NCI-H345 treated with DMSO at 0.1 percent for 48 hours (cell line): Measurements from ENCODE around the gene RAB3C.
"Not testable (repeated sequence)": the region's sequence is repeated elsewhere in the genome, so short reads cannot be mapped to it uniquely, and the experiment has no call there.

Source experiments
- DNase-seq: peaks from one replicate; lab custom pipeline; 2025; ENCODE audit not compliant: unreplicated experiment; lab: John Stamatoyannopoulos, UW

Gene RAB3C, protein sequence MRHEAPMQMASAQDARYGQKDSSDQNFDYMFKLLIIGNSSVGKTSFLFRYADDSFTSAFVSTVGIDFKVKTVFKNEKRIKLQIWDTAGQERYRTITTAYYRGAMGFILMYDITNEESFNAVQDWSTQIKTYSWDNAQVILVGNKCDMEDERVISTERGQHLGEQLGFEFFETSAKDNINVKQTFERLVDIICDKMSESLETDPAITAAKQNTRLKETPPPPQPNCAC

DNA sequence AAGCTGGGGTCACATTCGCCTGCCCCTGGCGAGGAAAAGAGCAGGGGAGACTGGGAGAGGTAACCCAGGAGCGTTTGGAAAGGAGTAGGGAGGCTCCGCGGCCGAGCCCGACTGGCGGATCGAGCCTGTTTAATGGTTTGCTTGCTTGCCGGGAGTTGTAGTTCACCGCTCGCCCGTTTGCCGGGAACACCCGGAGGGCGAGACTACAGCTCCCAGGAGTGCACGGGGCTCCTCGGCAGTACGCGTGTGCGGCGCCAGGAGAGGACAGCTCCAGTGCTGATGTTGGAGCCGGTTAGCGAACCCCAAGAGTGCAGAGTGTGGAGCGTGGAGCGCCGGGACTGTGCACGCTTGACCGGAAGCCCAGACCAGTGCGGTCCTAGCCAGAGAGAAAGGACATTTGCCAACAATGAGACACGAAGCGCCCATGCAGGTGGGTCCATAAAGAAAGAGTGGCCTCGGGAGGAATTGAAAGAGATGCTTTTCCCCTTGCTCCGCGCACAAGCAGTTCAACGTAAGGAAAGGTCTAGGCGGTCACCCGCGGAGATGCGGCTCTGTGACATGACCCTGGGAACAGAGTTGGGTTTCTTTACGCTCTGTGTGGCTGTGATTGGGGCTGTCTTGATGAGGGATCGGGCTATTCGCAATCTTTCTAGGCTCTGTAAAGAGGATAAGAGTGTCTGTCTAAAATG is at the start of gene RAB3C:
TSS of gene RAB3C (plus strand) at position 273 of the 689 bp plus-strand sequence. CDS start at position 407, 134 bp downstream.
- DNase-seq, result peak; percentile 90

DNA sequence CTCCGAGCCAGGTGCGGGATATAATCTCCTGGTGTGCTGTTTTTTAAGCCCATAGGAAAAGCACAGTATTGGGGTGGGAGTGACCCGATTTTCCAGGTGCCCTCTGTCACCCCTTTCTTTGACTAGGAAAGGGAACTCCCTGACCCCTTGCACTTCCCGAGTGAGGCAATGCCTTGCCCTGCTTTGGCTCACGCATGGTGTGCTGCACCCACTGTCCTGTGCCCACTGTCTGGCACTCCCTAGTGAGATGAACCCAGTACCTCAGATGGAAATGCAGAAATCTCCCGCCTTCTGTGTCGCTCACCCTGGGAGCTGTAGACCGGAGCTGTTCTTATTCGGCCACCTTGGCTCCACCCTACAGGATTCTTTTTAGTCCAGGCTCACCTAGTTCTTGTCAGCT is 40.9 kb upstream of the RAB3C start:
- DNase-seq, result not testable (repeated sequence)

DNA sequence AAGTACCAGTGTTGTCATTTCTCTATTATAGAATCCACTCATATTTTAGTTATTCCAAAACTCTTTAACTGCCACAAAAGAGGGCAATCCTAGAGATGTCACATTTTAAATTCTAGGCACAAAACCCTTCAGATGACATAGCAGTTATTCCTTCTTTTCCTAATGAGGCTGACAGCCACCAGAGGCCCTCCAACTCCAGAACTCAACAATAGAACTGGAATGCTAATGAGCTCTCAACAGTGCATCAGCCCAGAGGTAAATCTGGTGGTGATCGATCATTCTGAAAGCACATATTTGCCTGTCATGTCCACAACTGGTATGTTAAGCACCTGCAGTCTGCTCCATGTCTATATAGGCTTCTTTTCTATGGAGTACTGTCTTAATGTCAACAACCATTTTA is 40.2 kb upstream of the RAB3C start:
- peak; percentile 19 for DNase-seq

DNA sequence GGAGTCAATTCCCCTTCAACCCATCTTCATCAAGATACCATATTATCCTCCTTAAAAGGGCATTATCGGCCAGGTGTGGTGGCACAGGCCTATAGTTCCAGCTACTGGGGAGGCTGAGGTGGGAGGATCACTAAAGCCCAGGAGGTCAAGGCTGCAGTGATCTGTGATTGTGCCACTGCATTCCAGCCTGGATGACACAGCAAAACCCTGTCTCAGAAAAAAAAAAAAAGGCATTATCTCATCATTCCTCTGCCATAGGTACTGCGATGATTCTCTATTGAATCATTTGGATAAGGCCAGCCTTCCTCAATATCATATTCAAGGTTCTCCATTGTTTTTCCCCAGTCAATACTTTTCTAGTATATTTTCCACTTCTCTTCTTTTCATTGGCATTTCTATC is 39.2 kb upstream of the RAB3C start:
- no peak for DNase-seq

DNA sequence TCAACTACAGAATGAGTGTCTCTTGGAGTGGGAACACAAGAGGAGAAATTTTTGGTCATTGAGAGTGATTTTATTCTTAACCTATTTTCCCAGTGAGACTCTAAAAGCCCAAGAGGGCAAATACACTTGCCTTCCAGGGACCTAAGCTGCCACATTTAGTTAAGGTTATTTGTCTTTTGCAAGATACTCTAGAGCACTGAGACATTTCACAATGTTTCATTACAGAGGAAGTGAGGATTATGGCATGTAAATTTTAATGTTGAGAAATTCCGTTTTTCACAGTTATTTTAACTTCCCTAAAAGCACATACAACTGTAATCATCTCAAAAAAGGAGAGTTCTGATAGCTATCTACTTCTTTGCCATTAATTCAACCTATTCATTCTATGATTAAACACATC is 38.7 kb upstream of the RAB3C start:
- DNase-seq, result no peak

DNA sequence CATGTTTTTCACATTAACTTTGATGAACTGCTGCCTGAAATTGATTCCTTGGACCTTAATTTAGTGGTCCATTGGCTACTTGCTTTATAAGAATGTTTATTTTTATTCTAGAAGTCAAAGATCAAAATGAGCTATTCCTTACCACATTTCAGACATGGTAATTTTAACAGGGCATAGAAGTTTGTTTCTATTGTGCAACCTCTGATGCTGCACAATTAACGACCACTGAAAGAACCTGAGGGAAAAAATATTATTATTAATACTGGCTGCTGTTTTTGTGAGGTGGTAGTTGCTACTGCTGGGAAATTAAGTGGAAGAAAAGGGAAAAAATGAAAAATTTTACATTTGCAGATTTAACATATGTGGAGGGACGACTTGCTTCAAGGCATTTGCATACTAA is 37.9 kb upstream of the RAB3C start:
- DNase-seq, result no peak

DNA sequence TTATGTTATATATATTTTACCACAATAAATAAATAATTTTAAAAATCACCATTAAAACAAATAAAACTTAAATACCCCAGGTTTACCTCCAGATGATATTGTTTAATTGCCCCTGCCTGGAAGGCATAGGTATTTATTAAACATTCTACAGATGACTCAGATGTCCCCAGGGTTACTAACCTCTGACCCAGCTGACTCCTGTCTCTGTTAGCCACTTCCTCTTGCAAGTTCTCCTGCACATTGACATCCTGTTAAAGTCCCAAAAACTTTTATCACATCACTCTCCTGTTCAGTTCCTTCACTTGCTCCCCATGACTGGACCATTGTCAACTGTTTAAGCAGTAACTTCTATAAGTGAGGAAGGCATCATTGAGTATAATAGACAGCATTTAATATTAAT is 37.0 kb upstream of the RAB3C start:
- DNase-seq, result no peak

DNA sequence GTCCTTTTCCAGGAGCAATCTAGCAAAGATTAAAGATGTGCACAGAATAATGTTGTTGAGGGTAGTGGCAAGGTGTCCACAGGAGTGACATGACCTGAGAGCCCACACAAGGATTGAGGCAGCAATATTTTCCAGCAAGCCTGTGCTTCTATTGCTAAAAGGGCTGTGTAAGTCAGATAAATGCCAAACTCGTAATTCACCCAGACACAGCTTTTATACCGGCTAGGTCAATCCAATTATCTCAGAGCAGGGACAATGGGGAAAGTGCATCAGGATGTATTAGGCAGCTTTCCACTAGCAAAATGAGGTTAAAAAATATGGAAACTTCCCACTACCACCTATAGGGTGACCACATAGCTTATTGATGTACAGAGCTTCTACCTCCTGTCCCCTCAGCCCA is 34.8 kb upstream of the RAB3C start:
- DNase-seq, result no peak

DNA sequence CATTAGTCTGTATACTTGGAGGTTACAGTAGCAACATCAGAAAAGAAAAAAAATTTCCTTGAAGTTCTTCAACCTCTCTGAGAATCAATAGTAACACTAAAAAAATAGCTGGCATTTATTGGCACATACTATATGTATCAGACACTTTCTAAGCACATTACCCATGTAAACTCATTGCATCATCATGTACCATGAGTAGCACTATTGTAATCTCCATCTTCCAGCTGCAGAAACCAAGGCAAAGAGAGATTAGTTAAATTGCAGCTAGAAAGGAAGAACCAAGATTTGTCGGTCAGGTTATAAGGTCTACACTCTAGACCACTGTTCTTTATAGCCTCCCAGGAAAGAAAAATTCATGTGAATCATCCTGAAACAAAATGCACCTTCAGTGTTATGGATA is 31.4 kb upstream of the RAB3C start:
- no peak for DNase-seq

DNA sequence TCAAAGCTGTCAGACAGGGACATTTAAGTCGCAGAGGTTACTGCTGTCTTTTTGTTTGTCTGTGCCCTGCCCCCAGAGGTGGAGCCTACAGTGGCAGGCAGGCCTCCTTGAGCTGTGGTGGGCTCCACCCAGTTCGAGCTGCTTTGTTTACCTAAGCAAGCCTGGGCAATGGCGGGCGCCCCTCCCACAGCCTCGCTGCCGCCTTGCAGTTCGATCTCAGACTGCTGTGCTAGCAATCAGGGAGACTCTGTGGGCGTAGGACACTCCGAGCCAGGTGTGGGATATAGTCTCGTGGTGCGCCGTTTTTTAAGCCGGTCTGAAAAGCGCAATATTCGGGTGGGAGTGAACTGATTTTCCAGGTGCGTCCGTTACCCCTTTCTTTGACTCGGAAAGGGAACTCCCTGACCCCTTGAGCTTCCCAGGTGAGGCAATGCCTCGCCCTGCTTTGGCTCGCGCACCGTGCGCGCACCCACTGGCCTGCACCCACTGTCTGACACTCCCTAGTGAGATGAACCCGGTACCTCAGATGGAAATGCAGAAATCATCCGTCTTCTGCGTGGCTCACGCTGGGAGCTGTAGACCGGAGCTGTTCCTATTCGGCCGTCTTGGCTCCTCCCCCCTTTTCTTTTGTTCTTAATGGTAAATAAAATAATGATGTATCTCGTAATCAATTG is 25.1 kb upstream of the RAB3C start:
- not testable (repeated sequence) for DNase-seq

DNA sequence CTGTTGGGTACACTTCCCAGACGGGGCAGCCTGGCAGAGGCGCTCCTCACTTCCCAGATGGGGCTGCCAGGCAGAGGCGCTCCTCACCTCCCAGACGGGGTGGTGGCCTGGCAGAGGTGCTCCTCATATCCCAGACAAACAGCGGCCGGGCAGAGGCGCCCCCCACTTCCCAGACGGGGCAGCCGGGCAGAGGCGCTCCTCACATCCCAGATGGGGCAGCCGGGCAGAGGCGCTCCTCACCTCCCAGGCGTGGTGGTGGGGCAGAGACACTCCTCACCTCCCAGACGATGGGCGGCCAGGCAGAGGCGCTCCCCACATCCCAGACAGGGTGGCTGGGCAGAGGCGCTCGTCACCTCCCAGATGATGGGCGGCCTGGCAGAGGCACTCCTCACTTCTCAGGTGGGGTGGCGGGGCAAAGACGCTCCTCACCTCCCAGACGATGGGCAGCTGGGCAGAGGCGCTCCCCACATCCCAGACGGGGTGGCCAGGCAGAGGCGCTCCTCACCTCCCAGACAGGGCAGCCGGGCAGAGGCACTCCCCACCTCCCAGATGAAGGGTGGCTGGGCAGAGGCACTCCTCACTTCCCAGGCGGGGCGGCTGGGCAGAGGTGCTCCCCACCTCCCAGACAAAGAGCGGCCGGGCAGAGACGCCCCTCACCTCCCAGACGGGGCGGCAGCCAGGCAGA is 19.7 kb upstream of the RAB3C start:
- not testable (repeated sequence) for DNase-seq

DNA sequence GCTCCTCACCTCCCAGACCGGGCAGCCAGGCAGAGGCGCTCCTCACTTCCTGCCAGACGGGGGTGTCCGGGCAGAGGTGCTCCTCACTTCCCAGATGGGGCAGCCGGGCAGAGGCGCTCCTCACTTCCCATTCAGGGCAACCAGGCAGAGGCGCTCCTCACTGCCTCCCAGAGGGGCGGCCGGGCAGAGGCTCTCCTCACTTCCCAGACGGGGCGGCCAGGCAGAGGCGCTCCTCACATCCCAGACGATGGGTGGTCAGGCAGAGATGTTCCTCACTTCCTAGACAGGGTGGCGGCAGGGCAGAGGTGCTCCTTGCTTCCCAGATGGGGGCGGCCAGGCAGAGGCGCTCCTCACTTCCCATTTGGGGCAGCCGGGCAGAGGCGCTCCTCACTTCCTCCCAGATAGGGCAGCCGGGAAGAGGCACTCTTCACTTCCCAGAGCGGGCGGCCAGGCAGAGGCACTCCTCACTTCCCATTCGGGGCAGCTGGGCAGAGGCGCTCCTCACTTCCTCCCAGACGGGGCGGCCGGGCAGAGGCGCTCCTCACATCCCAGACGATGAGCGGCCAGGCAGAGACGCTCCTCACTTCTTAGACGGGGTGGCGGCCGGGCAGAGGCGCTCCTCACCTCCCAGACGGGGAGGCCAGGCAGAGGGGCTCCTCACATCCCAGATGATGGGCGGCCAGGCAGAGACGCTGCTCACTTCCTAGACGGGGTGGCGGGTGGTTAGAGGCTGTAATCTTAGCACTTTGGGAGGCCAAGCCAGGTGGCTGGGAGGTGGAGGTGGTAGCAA is 18.6 kb upstream of the RAB3C start:
- DNase-seq, result not testable (repeated sequence)

DNA sequence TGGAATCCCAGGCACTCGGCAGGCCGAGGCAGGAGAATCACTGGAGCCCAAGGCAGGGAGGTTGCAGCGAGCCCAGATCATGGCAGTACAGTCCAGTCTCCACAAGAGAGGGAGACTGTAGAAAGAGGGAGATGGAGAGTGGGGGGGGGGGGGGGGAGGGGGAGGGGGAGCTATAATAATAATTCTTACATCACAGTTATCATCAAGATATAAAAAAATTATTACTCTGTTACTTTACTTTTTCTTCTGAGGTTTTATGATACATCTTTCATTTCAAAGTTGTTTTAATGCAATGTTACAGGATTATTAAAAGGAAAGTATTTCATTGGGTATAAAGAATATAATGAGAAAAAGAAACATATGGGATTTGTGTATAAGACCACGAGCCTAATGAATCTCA is 17.8 kb upstream of the RAB3C start:
- DNase-seq, result no peak

DNA sequence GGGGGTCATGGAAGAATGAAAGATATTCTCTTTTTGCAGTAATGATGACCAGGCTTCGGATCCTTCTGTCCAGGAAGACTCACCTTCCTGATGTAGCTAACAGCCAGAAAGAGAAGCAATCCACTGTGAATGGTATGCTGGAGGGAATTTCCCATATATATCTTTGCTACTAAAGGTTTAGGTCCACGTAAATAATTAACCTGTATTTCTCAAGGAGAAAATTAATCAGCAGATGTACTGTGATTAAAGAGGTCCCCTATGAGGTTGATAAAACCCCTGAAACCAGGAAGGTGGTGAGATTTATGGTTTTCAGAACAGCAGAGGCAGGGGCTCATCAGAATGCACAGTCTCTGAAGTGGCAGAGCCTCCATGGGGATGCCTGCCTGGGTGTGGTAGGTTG is 11.4 kb upstream of the RAB3C start:
- no peak for DNase-seq

DNA sequence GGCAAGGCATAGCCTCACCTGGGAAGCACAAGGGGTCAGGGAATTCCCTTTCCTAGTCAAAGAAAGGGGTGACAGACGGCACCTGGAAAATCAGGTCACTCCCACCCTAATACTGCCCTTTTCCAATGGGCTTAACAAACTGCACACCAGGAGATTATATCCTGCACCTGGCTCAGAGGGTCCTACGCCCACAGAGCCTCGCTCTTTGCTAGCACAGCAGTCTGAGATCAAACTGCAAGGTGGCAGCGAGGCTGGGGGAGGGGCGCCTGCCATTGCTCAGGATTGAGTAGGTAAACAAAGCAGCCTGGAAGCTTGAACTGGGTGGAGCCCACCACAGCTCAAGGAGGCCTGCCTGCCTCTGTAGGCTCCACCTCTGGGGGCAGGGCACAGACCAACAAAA is 9.9 kb upstream of the RAB3C start:
- DNase-seq, result not testable (repeated sequence)

DNA sequence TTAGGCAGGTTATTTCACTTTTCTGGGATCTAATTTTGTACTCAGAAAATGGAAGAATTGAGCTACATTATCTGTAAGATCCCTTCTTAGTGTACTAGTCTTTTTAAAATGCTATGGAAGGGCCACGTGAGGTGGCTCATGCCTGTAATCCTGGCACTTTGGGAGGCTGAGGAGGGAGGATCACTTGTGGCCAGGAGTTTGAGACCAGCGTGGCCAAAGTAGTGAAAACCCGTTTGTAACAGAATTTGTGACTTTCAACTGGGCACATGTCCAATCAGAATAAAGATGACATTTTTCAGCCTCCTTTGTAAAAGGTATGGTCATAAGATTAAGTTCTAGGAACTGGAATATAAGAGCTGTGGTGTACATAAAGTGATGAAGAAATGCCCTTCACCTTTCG is 3.1 kb upstream of the RAB3C start:
- no peak for DNase-seq

DNA sequence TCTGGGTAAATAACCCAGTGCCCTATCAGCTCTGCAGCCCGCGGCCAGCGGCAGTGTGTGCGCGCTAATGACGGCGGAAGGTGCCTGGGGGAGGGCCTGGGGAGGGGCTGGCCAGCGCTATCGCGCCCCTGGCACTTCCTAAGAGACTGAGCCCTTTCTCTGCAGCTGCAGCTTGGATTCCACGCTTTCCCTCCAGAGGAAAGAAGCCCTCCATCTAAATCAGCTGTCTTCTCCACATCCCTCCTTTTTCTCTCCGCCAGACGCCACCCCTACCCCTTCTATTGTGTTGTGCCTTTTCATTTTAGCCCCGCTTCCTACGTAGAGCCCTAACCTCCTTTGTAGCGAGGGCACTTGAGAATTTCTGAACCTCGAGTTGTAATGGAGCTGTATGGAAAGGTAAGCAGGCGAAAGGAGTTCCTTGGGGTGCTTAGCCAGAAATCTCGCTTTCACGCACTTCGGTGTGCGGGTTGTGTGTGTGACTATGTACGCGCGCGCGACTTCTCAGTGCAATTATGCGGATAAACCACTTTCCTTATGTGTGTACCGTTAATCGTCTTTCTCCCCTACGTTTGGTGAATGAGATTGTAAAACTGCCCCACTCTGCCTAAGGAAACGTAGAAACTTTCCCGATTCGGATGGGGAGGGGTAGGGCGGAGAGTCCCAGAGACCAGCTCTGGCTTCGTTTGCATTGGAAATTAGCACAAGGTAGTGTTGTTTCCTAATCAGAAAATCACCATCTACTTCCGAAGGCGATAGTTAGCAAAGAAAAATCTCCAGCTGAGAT is 664 bp upstream of the RAB3C start:
- peak; percentile 32 for DNase-seq

DNA sequence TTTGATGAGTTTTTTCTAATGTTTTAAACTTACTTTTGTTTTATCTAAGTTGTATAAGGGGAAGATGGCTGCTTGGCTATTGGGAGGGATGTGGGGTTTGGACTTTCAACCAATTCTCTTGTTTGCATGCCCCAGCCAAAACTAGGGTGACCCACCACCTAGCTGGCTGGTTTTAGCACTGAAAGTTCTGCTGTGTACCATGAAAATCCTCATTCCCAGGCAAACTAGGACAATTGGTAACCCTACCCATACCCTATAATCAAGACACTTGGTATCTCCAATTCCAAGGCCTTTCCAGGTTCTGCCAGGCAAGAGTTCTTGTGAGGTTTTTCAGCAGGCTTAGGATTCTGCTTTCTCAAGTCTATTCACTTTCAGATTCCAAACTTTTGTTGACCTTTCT is 13.1 kb downstream of the RAB3C start:
- DNase-seq, result no peak

DNA sequence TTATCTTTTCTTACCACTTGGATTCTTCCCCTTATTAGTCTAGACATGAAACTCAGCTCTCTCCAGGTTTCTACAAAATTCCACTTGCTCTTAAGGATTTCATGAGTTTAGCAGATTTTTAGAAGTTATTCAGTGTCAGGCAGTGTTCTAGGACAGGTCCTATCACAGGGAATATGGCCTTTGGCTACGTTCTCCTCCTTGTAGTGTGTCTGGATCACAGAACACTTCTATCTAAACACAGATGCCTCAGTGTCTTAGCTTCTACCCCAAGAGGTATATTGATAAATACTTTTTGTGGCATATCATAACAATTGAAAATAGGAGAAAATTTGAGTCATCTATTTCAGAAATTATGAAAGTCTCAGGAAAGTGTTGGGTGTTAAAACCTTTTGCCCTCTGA is 15.6 kb downstream of the RAB3C start:
- no peak for DNase-seq

DNA sequence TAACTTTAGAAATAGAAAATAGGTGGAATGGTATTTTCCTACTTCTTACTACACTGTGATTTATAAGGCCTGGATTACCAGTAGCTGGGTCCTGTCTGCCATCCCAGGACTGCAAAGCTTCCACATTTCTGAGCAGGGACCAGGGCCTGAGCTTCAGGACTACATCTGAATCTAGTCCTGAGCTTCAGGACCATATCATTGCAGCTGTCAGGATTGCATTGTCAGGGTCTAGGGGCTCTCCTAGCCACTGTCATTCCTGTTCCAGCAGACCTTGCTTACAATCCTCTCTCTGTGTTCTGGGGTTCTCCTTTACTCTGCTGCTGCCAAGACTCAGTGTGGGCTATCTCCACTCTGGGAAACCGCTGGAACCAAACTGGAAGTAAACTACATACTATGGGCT is 16.3 kb downstream of the RAB3C start:
- no peak for DNase-seq
